Kidney epithelial cell (primary cell): Measurements from ENCODE around the gene C1orf50. TPM values are rescaled to one million over a fixed set of nuclear protein-coding genes. Genes with fewer than 3 reads are reported as not detected.

Experiments
- DNase-seq: peaks from one replicate; pipeline ENCODE4 v3.0.0-alpha.2; 2010; ENCODE audit warnings: low read depth
- H3K27me3 ChIP-seq: 2 replicates; pipeline ENCODE4 v1.6.0; 2011; ENCODE audit warnings: low read length; ENCODE audit not compliant: control insufficient read depth, insufficient read depth
- H3K36me3 ChIP-seq: 2 replicates; pipeline ENCODE4 v1.5.1; 2011; ENCODE audit warnings: low read length; ENCODE audit not compliant: control insufficient read depth, insufficient read depth
- H3K4me3 ChIP-seq: 2 replicates; pipeline ENCODE4 v1.5.1; 2011; ENCODE audit warnings: low read depth, mild to moderate bottlenecking, control low read depth, low read length
- CTCF ChIP-seq: IDR thresholded peaks from 2 replicates; pipeline ENCODE4 v1.5.1; 2011; ENCODE audit warnings: mild to moderate bottlenecking, moderate library complexity, low read length, control low read depth, inconsistent platforms; ENCODE audit not compliant: insufficient read depth, poor library complexity, severe bottlenecking
- total RNA-seq: library from RNA; depleted of rRNA; stranded (reverse); fragments of >200 nt; gene quantifications from 2 replicates; pipeline ENCODE4 v1.2.3, GENCODE V29; 2015

The C1orf50 gene
- total RNA-seq, 1 donor from 2014 or later, result 4.6 TPM

GRCh38 chr1:42730988-42731387, 36.1 kb upstream of the C1orf50 start:
- TF ChIP-seq CTCF, result peak; percentile 2
- no peak overlapping the region for H3K4me3 ChIP-seq
- no peaks in the 10 kb centered on the region for H3K36me3 ChIP-seq
- DNase-seq, result no peak
- H3K27me3 ChIP-seq, result no peaks in the 10 kb centered on the region

- no peaks in the 10 kb centered on the region for H3K27me3 ChIP-seq
- no peak for TF ChIP-seq CTCF
- DNase-seq, result no peak
- no peak overlapping the region for H3K4me3 ChIP-seq
- H3K36me3 ChIP-seq, result no peaks in the 10 kb centered on the region
Observed at GRCh38 chr1:42731585-42731984, 35.5 kb upstream of the C1orf50 start.

DNA sequence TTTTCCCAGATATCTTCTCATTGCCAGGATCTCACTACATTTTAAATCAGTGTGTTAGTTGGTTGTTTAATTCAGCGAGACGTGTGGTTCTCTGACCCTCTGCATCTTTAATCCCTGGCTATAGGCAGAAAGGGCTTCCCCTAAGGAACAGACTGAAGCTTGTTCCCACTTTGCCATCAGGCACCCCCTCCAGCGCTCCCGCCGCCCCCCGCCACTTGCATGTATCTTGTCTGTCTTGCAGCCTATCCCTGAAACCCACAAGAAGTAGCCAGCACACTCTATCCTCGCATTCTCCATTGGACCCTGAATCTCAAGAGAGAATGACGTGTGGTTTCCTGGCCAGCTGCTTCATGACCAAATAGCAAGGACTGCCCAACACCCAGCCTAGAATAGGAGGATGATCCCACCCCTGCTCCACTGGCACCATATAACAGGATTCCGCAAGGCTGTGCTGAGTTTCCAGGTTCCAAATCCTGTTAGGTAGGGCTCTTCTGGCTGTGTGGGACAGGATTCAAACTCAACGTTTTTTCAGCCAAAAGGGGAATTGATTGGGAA, 34.8 kb upstream of the C1orf50 start:
- Histone ChIP-seq H3K4me3 (no peak overlapping the region), H3K36me3 (no peaks in the 10 kb centered on the region), H3K27me3 (no peaks in the 10 kb centered on the region)
- DNase-seq, result no peak
- TF ChIP-seq CTCF, result no peak

DNA sequence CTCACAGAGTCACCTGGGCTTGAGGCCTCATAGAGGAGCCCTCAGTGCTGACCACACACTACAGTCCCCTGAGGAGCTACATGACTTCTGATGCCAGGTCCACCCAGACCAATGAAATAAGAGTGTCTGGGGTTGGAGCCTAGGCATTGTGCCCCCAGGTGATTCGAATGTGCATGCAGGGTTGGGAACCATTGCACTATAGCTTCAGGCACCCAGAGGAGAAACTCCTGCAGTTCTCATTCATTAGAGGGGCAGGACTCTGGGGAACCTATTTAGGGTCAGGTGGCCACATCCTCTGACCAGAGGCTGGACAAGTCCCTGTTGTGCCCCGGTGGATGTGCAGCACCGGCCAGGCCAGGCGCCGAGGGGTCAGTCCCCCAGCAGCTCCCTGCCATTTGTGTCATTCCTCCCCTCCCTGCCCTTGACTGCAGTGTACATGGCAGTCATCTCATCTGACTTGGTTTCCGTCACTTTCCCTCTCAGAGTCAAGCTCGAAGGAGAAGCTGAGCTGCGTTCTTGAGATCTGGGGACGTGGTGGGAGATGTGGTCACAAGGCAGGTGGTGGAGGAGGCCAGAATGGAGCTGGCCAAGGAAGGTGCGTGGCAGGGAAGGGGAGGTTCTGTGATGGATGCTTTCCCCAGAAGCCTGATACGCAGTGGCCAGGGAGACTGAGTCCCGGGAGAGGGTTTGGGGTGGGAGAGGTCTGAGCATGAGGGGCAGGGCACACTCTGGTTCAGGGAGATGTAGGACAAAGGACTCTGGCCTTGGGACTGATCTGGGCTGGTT, 33.4 kb upstream of the C1orf50 start:
- Histone ChIP-seq H3K27me3 (peaks cover 1% of the 10 kb centered on the region), H3K36me3 (no peaks in the 10 kb centered on the region), H3K4me3 (no peak overlapping the region)
- DNase-seq, result no peak
- no peak for TF ChIP-seq CTCF

- H3K4me3 ChIP-seq, result no peak overlapping the region
- TF ChIP-seq CTCF, result no peak
- H3K36me3 ChIP-seq, result no peaks in the 10 kb centered on the region
- H3K27me3 ChIP-seq, result peaks cover 4% of the 10 kb centered on the region
- DNase-seq, result no peak
Observed at GRCh38 chr1:42734201-42735035, 32.6 kb upstream of the C1orf50 start.
